ENCODE measurements around the gene ZGRF1.

GRCh38 chr4:112677519-112678091, 40.9 kb upstream of the ZGRF1 start:
- TF ChIP-seq CTCF (IDR thresholded peaks at IDR 0.05): no peak
- no peak for TF ChIP-seq POLR2AphosphoS5 (IDR thresholded peaks at IDR 0.05)

All from sigmoid colon (tissue), 4 donors.